ENCODE measurements around the gene GTF3C1.

DNA sequence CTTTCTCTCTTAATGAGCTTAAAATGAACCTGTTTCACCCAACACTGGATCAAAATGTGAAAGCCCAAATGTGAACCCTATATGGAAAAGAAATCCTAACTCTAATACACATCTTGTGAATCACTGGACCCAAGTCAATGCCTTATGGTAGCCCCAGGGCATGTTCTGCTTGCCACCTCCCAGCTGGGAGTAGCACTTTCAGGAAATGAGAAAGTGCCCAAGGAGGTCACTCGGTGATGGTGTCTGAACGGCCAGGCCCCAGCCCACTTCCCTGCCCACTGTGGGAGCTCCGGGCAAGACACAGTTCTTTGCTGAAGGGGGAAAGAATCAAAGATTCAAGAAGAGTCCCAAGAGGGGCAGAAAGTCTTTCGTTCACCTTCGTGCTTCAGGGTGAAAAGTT lies 46.1 kb downstream of the GTF3C1 start:
- TF ChIP-seq POLR2A (IDR thresholded peaks at IDR 0.05) = no peak
- TF ChIP-seq, protein P1, sequence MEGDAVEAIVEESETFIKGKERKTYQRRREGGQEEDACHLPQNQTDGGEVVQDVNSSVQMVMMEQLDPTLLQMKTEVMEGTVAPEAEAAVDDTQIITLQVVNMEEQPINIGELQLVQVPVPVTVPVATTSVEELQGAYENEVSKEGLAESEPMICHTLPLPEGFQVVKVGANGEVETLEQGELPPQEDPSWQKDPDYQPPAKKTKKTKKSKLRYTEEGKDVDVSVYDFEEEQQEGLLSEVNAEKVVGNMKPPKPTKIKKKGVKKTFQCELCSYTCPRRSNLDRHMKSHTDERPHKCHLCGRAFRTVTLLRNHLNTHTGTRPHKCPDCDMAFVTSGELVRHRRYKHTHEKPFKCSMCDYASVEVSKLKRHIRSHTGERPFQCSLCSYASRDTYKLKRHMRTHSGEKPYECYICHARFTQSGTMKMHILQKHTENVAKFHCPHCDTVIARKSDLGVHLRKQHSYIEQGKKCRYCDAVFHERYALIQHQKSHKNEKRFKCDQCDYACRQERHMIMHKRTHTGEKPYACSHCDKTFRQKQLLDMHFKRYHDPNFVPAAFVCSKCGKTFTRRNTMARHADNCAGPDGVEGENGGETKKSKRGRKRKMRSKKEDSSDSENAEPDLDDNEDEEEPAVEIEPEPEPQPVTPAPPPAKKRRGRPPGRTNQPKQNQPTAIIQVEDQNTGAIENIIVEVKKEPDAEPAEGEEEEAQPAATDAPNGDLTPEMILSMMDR (IDR thresholded peaks at IDR 0.05) = no peak
